SK-N-SH treated with all-trans-retinoic acid at 6 μM for 48 hours (cell line): Measurements from ENCODE around the gene STPG3.

Experiments
- ATAC-seq: fragments of 200-7000 bp; cut with Tn5 transposase; 3 replicates; pipeline ENCODE4 v1.9.1; 2020; ENCODE audit warnings: mild to moderate bottlenecking, moderate library complexity
- ARNTL ChIP-seq: fragments of 450-650 bp; formaldehyde crosslinking; IDR thresholded peaks from 2 replicates; pipeline ENCODE4 v1.5.0; 2020; ENCODE audit warnings: low read depth, mild to moderate bottlenecking, moderate library complexity, borderline replicate concordance
- BACH2 ChIP-seq: fragments of 250-450 bp; sonication (Bioruptor Pico); IDR thresholded peaks from 2 replicates; pipeline ENCODE4 v1.9.0; 2021; ENCODE audit warnings: mild to moderate bottlenecking, borderline replicate concordance
- CREB5 ChIP-seq: fragments of 250-450 bp; sonication (Bioruptor Pico); IDR thresholded peaks from 2 replicates; pipeline ENCODE4 v1.5.1; 2020; ENCODE audit warnings: low read depth, mild to moderate bottlenecking, moderate library complexity
- CSDC2 ChIP-seq: fragments of 250-450 bp; sonication (Bioruptor Pico); IDR thresholded peaks from 2 replicates; pipeline ENCODE4 v1.5.0; 2020; ENCODE audit warnings: mild to moderate bottlenecking, moderate library complexity
- CSRNP3 ChIP-seq: fragments of 250-450 bp; sonication (Bioruptor Pico); IDR thresholded peaks from 2 replicates; pipeline ENCODE4 v1.5.1; 2021; ENCODE audit warnings: mild to moderate bottlenecking, moderate library complexity
- ESRRG ChIP-seq: fragments of 250-450 bp; sonication (Bioruptor Pico); IDR thresholded peaks from 2 replicates; pipeline ENCODE4 v1.6.1; 2021; ENCODE audit warnings: mild to moderate bottlenecking
- ISL1 ChIP-seq: fragments of 250-450 bp; sonication (Bioruptor Pico); IDR thresholded peaks from 2 replicates; pipeline ENCODE4 v2.1.2; 2022; ENCODE audit warnings: mild to moderate bottlenecking, moderate library complexity
- PATZ1 ChIP-seq: fragments of 250-450 bp; sonication (Bioruptor Pico); IDR thresholded peaks from 2 replicates; pipeline ENCODE4 v1.8.0; 2020; ENCODE audit warnings: mild to moderate bottlenecking, moderate library complexity, borderline replicate concordance
- POU6F1 ChIP-seq: fragments of 250-450 bp; sonication (Bioruptor Pico); IDR thresholded peaks from 2 replicates; pipeline ENCODE4 v1.8.0; 2021; ENCODE audit warnings: low read depth, mild to moderate bottlenecking, moderate library complexity, borderline replicate concordance
- RARB ChIP-seq: fragments of 250-450 bp; sonication (Bioruptor Pico); IDR thresholded peaks from 2 replicates; pipeline ENCODE4 v1.8.0; 2021; ENCODE audit warnings: mild to moderate bottlenecking, moderate library complexity
- SNAI2 ChIP-seq: fragments of 250-450 bp; sonication (Bioruptor Pico); IDR thresholded peaks from 2 replicates; pipeline ENCODE4 v1.5.0; 2020; ENCODE audit warnings: mild to moderate bottlenecking, moderate library complexity
- TOX ChIP-seq: fragments of 250-450 bp; sonication (Bioruptor Pico); IDR thresholded peaks from 2 replicates; pipeline ENCODE4 v1.8.0; 2021; ENCODE audit warnings: mild to moderate bottlenecking, moderate library complexity, borderline replicate concordance
- TSHZ2 ChIP-seq: fragments of 250-450 bp; sonication (Bioruptor Pico); IDR thresholded peaks from 2 replicates; pipeline ENCODE4 v1.5.0; 2020; ENCODE audit warnings: mild to moderate bottlenecking, moderate library complexity
- ZC3H10 ChIP-seq: fragments of 250-450 bp; sonication (Bioruptor Pico); IDR thresholded peaks from 2 replicates; pipeline ENCODE4 v1.5.1; 2021; ENCODE audit warnings: mild to moderate bottlenecking, moderate library complexity
- ZFP3 ChIP-seq: fragments of 250-450 bp; sonication (Bioruptor Pico); IDR thresholded peaks from 2 replicates; pipeline ENCODE4 v1.5.0; 2020; ENCODE audit warnings: mild to moderate bottlenecking, moderate library complexity
- ZNF70 ChIP-seq: fragments of 450-650 bp; formaldehyde crosslinking; IDR thresholded peaks from 2 replicates; pipeline ENCODE4 v1.5.0; 2020; ENCODE audit warnings: mild to moderate bottlenecking, moderate library complexity
- ZNF8 ChIP-seq: fragments of 450-650 bp; formaldehyde crosslinking; IDR thresholded peaks from 2 replicates; pipeline ENCODE4 v1.5.0; 2020; ENCODE audit warnings: mild to moderate bottlenecking, moderate library complexity

STPG3 gene

GRCh38 chr9:137286975-137287383 is 35.9 kb downstream of the STPG3 start:
- peak; percentile 98 for ATAC-seq
- TF ChIP-seq RARB (CRISPR knock-in tag) (no peak), ARNTL (CRISPR knock-in tag) (no peak), ZC3H10 (CRISPR knock-in tag) (no peak), TOX (no peak), BACH2 (CRISPR knock-in tag) (no peak), CREB5 (CRISPR knock-in tag) (no peak), ISL1 (CRISPR knock-in tag) (no peak), ZFP3 (CRISPR knock-in tag) (no peak), SNAI2 (CRISPR knock-in tag) (no peak)

GRCh38 chr9:137293094-137293481 is 42.0 kb downstream of the STPG3 start:
- ATAC-seq = no peak

More at GRCh38 chr9:137293094-137293481, 42.0 kb downstream of the STPG3 start:
- TF ChIP-seq ISL1 (CRISPR knock-in tag) (no peak), ARNTL (CRISPR knock-in tag) (no peak), ESRRG (CRISPR knock-in tag) (no peak), PATZ1 (no peak), ZNF70 (CRISPR knock-in tag) (no peak), BACH2 (CRISPR knock-in tag) (no peak), ZC3H10 (CRISPR knock-in tag) (no peak), POU6F1 (no peak), ZFP3 (CRISPR knock-in tag) (no peak), TSHZ2 (CRISPR knock-in tag) (no peak), CSRNP3 (CRISPR knock-in tag) (no peak), CREB5 (CRISPR knock-in tag) (no peak), CSDC2 (CRISPR knock-in tag) (no peak), ZNF8 (CRISPR knock-in tag) (no peak)
